GM12878 (cell line): ENCODE results near the gene SMIM38. TPM values are rescaled to one million over a fixed set of nuclear protein-coding genes. Genes with fewer than 3 reads are reported as not detected.

Experiments used
- ATAC-seq: fragments of 200-7000 bp; cut with Tn5 transposase; 3 replicates; pipeline ENCODE4 v1.9.1; 2020; ENCODE audit warnings: mild to moderate bottlenecking, moderate library complexity
- BruUV-seq: library from RNA; stranded (reverse); fragments of 400-500 nt; replicated peaks from 2 replicates; lab custom pipeline; 2021; lab: Mats Ljungman, UMichigan
- CTCF ChIA-PET: fragments of 300-600 bp; sonication (Branson Sonifier 250); formaldehyde crosslinking; extraction: SDS; loops from one replicate; lab custom pipeline; 2021; ENCODE audit warnings: inconsistent platforms; lab: Yijun Ruan, JAX
- POLR2A ChIA-PET: fragments of 350-600 bp; formaldehyde crosslinking; extraction: SDS; loops from one replicate; lab custom pipeline; 2021; ENCODE audit warnings: inconsistent platforms; lab: Charles Lee
- RAD21 ChIA-PET: fragments of 300-600 bp; sonication (Branson Sonifier 250); formaldehyde crosslinking; loops from one replicate; lab custom pipeline; 2023; ENCODE audit warnings: antibody characterized with exemption; ENCODE audit not compliant: unreplicated experiment; lab: Charles Lee
- SMC1A ChIA-PET: fragments of 300-600 bp; sonication (Branson Sonifier 250); formaldehyde crosslinking; loops from one replicate; lab custom pipeline; 2023; ENCODE audit not compliant: unreplicated experiment, uncharacterized antibody; lab: Charles Lee
- DNase-seq: peaks from one replicate; pipeline ENCODE4 v3.0.0-alpha.2; 2011; ENCODE audit warnings: low read depth, low spot score
- FAIRE-seq: peaks from 3 replicates; lab custom pipeline; 2011; peaks lifted over from hg19 to GRCh38; lab: Jason Lieb, UNC
- H2AFZ ChIP-seq: 2 replicates; pipeline ENCODE4 v1.6.0; 2011; ENCODE audit warnings: low read depth, low read length, control low read depth; ENCODE audit not compliant: control insufficient read depth
- H3K27ac ChIP-seq: 2 replicates; pipeline ENCODE4 v1.5.1; 2011; ENCODE audit warnings: control low read depth; ENCODE audit not compliant: control insufficient read depth, insufficient read depth
- H3K27me3 ChIP-seq, 2 experiments: replicated peaks in 1 of 2; 2 replicates each; pipeline versions ENCODE4 v1.6.0 to v1.6.1; 2011; ENCODE audit warnings: low read length in 1 of 2; ENCODE audit not compliant: control insufficient read depth in 2 of 2, insufficient read depth in 2 of 2
- H3K36me3 ChIP-seq, 2 experiments: 2 replicates each; pipeline ENCODE4 v1.5.1; 2011; ENCODE audit warnings: low read length in 1 of 2; ENCODE audit not compliant: control insufficient read depth in 2 of 2, insufficient read depth in 2 of 2
- H3K4me1 ChIP-seq: 2 replicates; pipeline ENCODE4 v1.6.1; 2011; ENCODE audit warnings: mild to moderate bottlenecking, low read length, moderate library complexity, mixed read lengths; ENCODE audit not compliant: control insufficient read depth, insufficient read depth
- H3K4me2 ChIP-seq: 2 replicates; pipeline ENCODE4 v1.6.0; 2011; ENCODE audit warnings: control low read depth; ENCODE audit not compliant: control insufficient read depth, insufficient read depth
- H3K4me3 ChIP-seq: fragments of 200-600 bp; sonication (generic); 2 replicates; pipeline ENCODE4 v1.5.1; 2016
- H3K79me2 ChIP-seq: 2 replicates; pipeline ENCODE4 v1.6.0; 2011; ENCODE audit warnings: low read length; ENCODE audit not compliant: control insufficient read depth, insufficient read depth
- H3K9ac ChIP-seq: 2 replicates; pipeline ENCODE4 v1.8.0; 2011; ENCODE audit warnings: low read length, control low read depth, mixed read lengths; ENCODE audit not compliant: control insufficient read depth, insufficient read depth
- H3K9me3 ChIP-seq: replicated peaks from 3 replicates; pipeline ENCODE4 v1.5.1; 2011; ENCODE audit warnings: mild to moderate bottlenecking, low read length; ENCODE audit not compliant: control insufficient read depth, insufficient read depth
- H4K20me1 ChIP-seq: 2 replicates; pipeline ENCODE4 v1.6.0; 2011; ENCODE audit not compliant: control insufficient read depth, insufficient read depth
- MTA2 ChIP-seq: fragments of 450-650 bp; IDR thresholded peaks from 2 replicates; pipeline ENCODE4 v1.6.1; 2016; ENCODE audit warnings: low read depth, mild to moderate bottlenecking, moderate library complexity
- SMAD1 ChIP-seq: fragments of 450-650 bp; IDR thresholded peaks from 2 replicates; pipeline ENCODE4 v1.6.1; 2018; ENCODE audit warnings: mild to moderate bottlenecking, low read depth; ENCODE audit not compliant: partially characterized antibody
- STAT3 ChIP-seq: IDR thresholded peaks from 2 replicates; pipeline ENCODE4 v1.6.1; 2011; ENCODE audit warnings: low read depth, low read length, improper control_type of control experiment
- SUPT20H ChIP-seq: IDR thresholded peaks from 2 replicates; pipeline ENCODE4 v1.6.1; 2011; ENCODE audit warnings: low read depth, mild to moderate bottlenecking, low read length, moderate library complexity, borderline replicate concordance; ENCODE audit not compliant: control insufficient read depth
- WGBS: methylation state at CpG from one replicate; pipeline ENCODE4 v1.1.6; 2016; ENCODE audit warnings: low lambda C conversion rate; ENCODE audit not compliant: insufficient replicate concordance, insufficient coverage; ENCODE audit errors: missing lambda C conversion rate; 5-methylcytosine and 5-hydroxymethylcytosine counted together
- in situ Hi-C: fragments of 300-500 bp; cut with MboI; formaldehyde crosslinking; loops from 9 replicates; pipeline ENCODE4 v1.14.3; 2018; ENCODE audit warnings: mixed read lengths
- intact Hi-C: fragments of 100-400 bp; cut with micrococcal nuclease; formaldehyde crosslinking; loops from one replicate; pipeline ENCODE4 v1.14.2; 2022; ENCODE audit not compliant: unreplicated experiment
- polyA plus RNA-seq, 11 experiments: library from polyadenylated mRNA; depleted of rRNA in 4 of 11; unstranded in 6 of 11; stranded (reverse) in 5 of 11; fragments of >200 nt; fragmentation: Nextera tagmentation in 4 of 11; fragmentation: Illumina TruSeq in 1 of 11; extraction: Ambion mirVana in 4 of 11; extraction: Trizol in 1 of 11; gene quantifications; 1 replicate in 1 of 11; 2 replicates in 10 of 11; pipeline versions ENCODE4 v1.2.1 to v1.2.3, GENCODE V29; 2011 to 2016; ENCODE audit warnings: inconsistent platforms in 2 of 11, missing spikeins in 2 of 11, low read depth in 1 of 11
- total RNA-seq, 4 experiments: library from RNA; depleted of rRNA in 3 of 4; stranded (reverse); fragments of >200 nt in 3 of 4; fragmentation: Illumina TruSeq in 1 of 4; extraction: Trizol in 1 of 4; gene quantifications; 2 replicates each; pipeline versions ENCODE4 v1.2.1 to v1.2.3, GENCODE V29; 2013 to 2021
- TF ChIP-seq, protein P1 (sequence below): fragments of 450-650 bp; IDR thresholded peaks from 2 replicates; pipeline ENCODE4 v1.6.1; 2016; ENCODE audit warnings: mild to moderate bottlenecking
- TF ChIP-seq, protein P2 (sequence below): IDR thresholded peaks from 2 replicates; pipeline ENCODE4 v1.6.1; 2011; ENCODE audit warnings: low read depth, low read length, improper control_type of control experiment, borderline replicate concordance

The SMIM38 gene
- total and polyA plus RNA-seq, 10 of the 15 experiments (the other 5 are each of a cell fraction or from before 2014, with no cell fraction given): 0.15 to 5.0 (median 2.1) TPM; not detected in 1

DNA sequence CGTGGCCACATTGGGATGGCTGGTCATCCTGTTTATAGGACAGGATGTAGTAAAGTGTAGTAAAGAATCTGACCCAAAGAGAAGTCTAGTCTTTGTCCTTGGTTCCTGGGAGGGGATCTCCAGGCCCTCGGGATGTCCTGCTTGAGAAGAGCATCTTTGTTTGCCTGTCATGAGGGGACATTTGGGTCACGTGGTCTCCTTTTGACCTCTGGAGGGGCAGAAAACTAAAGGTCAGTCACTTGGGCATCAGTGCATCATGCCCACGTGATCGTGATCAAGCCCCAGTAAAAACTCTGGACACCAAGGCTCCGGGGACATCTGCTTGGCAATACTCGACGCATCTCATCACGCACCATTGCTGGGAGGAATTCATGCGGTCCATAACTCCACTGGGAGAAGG lies 9.1 kb downstream of the SMIM38 start:
- no peak overlapping the region for H3K9ac ChIP-seq
- intact Hi-C loops (loop anchor here (5.0 kb wide), 1 partner anchor 58 kb away; no protein-coding TSS in a partner anchor), in situ Hi-C loops (no loop called here)
- BruUV-seq: no TSS peak
- H3K36me3 ChIP-seq: no peaks in the 10 kb centered on the region
- peaks cover 21% of the 10 kb centered on the region for H3K4me1 ChIP-seq
- TF ChIP-seq MTA2 (no peak), SUPT20H (no peak), SMAD1 (no peak), STAT3 (no peak)
- TF ChIP-seq, protein P1, sequence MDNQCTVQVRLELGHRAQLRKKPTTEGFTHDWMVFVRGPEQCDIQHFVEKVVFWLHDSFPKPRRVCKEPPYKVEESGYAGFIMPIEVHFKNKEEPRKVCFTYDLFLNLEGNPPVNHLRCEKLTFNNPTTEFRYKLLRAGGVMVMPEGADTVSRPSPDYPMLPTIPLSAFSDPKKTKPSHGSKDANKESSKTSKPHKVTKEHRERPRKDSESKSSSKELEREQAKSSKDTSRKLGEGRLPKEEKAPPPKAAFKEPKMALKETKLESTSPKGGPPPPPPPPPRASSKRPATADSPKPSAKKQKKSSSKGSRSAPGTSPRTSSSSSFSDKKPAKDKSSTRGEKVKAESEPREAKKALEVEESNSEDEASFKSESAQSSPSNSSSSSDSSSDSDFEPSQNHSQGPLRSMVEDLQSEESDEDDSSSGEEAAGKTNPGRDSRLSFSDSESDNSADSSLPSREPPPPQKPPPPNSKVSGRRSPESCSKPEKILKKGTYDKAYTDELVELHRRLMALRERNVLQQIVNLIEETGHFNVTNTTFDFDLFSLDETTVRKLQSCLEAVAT: no peak
- TF ChIP-seq, protein P2, sequence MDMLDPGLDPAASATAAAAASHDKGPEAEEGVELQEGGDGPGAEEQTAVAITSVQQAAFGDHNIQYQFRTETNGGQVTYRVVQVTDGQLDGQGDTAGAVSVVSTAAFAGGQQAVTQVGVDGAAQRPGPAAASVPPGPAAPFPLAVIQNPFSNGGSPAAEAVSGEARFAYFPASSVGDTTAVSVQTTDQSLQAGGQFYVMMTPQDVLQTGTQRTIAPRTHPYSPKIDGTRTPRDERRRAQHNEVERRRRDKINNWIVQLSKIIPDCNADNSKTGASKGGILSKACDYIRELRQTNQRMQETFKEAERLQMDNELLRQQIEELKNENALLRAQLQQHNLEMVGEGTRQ: no peak
- DNase-seq: no peak
- H3K27ac ChIP-seq: no peak overlapping the region
- POLR2A ChIA-PET: interaction anchor here (3.3 kb wide), 1 partner anchor 8 kb away, joined by 32 read pairs; the partner anchor contains the start of gene SMIM38
- no peak for FAIRE-seq
- no peaks in the 10 kb centered on the region for H3K27me3 ChIP-seq
- H3K4me2 ChIP-seq: no peak overlapping the region
- RAD21 ChIA-PET: interaction anchor here (3.0 kb wide), 1 partner anchor 8 kb away, joined by 27 read pairs; the partner anchor contains the start of gene SMIM38
- H3K79me2 ChIP-seq: no peaks in the 10 kb centered on the region
- no peak overlapping the region for H2AFZ ChIP-seq
- SMC1A ChIA-PET: interaction anchor here (3.3 kb wide), 1 partner anchor 9 kb away, joined by 35 read pairs; the partner anchor contains the start of gene SMIM38
- peaks cover 4% of the 10 kb centered on the region for H3K9me3 ChIP-seq
- no peaks in the 10 kb centered on the region for H4K20me1 ChIP-seq
- no peak for ATAC-seq
- CTCF ChIA-PET: interaction anchor here (0.5 to 2.9 kb wide), 2 partner anchors 9 to 463 kb away, joined by 4 to 11 read pairs; partner anchors contain the start of gene SMIM38
- H3K4me3 ChIP-seq: no peak overlapping the region
- WGBS: 73% methylated on average over 10 of the region's 10 CpGs
